BE2C (cell line): Measurements from ENCODE around the gene IL21.

Experiments used
- DNase-seq: peaks from one replicate; pipeline ENCODE4 v3.0.0-alpha.2; 2020
- H3K27me3 ChIP-seq: fragments of 250-450 bp; sonication (Bioruptor Pico); 2 replicates; pipeline ENCODE4 v1.5.1; 2020; ENCODE audit warnings: mild to moderate bottlenecking
- H3K36me3 ChIP-seq: fragments of 250-450 bp; sonication (Bioruptor Pico); 2 replicates; pipeline ENCODE4 v1.5.1; 2020; ENCODE audit warnings: mild to moderate bottlenecking
- H3K4me1 ChIP-seq: fragments of 250-450 bp; sonication (Bioruptor Pico); 2 replicates; pipeline ENCODE4 v1.5.1; 2020
- H3K4me3 ChIP-seq: 2 replicates; pipeline ENCODE4 v1.5.1; 2011; ENCODE audit warnings: low read depth, low read length
- H3K9me3 ChIP-seq: fragments of 250-450 bp; sonication (Bioruptor Pico); 2 replicates; pipeline ENCODE4 v1.5.1; 2020
- CTCF ChIP-seq: IDR thresholded peaks from 2 replicates; pipeline ENCODE4 v1.5.1; 2012; ENCODE audit warnings: mild to moderate bottlenecking, low read depth, low read length

Gene IL21

GRCh38 chr4:122616915-122617596 lies 3.8 kb downstream of the IL21 start:
- no peaks in the 10 kb centered on the region for H3K36me3 ChIP-seq
- DNase-seq: no peak
- no peak overlapping the region for H3K4me3 ChIP-seq
- H3K27me3 ChIP-seq: peaks cover 6% of the 10 kb centered on the region; the same call in 1 of the 2 replicates
- H3K4me1 ChIP-seq: no peaks in the 10 kb centered on the region
- no peak for TF ChIP-seq CTCF
- no peaks in the 10 kb centered on the region for H3K9me3 ChIP-seq

- TF ChIP-seq CTCF: no peak
- Histone ChIP-seq H3K27me3 (peaks cover 6% of the 10 kb centered on the region), H3K36me3 (no peaks in the 10 kb centered on the region), H3K9me3 (no peaks in the 10 kb centered on the region), H3K4me1 (no peaks in the 10 kb centered on the region), H3K4me3 (no peak overlapping the region)
- no peak for DNase-seq
Observed at GRCh38 chr4:122614621-122615020, 6.2 kb downstream of the IL21 start.

- no peak for DNase-seq
- H3K4me1 ChIP-seq: no peaks in the 10 kb centered on the region
Observed at GRCh38 chr4:122612540-122612939, 8.3 kb downstream of the IL21 start.

DNA sequence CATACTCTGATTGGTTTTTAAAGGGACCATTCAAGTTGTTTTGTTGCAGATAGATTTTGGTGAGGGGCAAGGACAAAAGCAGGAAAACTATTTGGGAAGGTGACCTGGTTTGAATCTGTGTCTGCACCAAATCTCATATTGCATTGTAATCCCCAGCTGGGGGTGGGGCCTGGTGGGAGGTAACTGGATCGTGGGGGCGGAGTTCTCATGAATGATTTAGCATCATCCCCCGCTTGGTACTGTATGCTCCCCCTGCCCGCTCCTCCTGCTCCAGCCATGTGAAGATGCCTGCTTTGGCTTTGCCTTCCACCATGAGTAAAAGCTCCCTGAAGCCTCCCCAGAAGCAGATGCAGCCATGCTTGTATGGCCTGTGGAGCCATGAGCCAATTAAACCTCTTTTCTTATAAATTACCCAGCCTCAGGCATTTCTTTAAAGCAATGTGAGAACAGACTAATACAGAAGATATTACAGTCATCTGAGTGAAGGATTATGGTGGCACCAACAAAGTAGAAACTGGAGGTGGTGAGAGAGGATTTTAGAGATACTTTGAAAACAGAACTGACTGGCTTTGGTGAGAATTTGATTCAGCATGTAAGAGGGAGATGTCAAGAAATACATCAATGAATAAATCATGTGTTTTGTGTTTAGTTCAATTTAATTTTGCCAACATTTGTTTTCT lies 14.4 kb downstream of the IL21 start:
- peaks cover 9% of the 10 kb centered on the region for H3K27me3 ChIP-seq
- no peaks in the 10 kb centered on the region for H3K4me1 ChIP-seq
- TF ChIP-seq CTCF: no peak
- H3K4me3 ChIP-seq: no peak overlapping the region
- DNase-seq: peak; percentile 18
- H3K9me3 ChIP-seq: no peaks in the 10 kb centered on the region
- no peaks in the 10 kb centered on the region for H3K36me3 ChIP-seq

More at GRCh38 chr4:122612540-122612939, 8.3 kb downstream of the IL21 start:
- Histone ChIP-seq H3K36me3 (no peaks in the 10 kb centered on the region), H3K4me3 (no peak overlapping the region), H3K27me3 (peaks cover 2% of the 10 kb centered on the region), H3K9me3 (no peaks in the 10 kb centered on the region)
- no peak for TF ChIP-seq CTCF

DNA sequence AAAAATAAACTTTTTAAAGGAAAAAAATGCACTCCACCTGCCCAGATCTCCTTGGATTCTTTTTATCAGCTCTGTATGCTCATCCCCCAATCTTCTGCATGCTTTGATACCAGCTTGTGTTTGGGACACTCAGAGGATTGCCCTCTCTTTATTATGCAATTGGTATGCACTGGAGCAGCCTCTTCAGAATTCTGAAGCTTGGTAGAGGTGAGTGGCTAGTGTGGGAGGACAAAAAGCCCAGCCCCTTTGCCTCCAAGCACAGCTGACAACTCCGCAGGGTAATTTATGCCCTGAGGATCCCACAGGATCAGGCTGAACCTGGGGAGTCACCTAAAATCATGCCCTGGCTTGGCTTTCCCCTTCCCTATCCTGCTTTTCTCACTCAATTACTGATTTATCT lies 16.7 kb downstream of the IL21 start:
- peaks cover 11% of the 10 kb centered on the region for H3K27me3 ChIP-seq
- H3K36me3 ChIP-seq: no peaks in the 10 kb centered on the region
- H3K4me3 ChIP-seq: no peak overlapping the region
- TF ChIP-seq CTCF: no peak
- no peaks in the 10 kb centered on the region for H3K9me3 ChIP-seq
- H3K4me1 ChIP-seq: no peaks in the 10 kb centered on the region
- no peak for DNase-seq

GRCh38 chr4:122603156-122603574 lies 17.7 kb downstream of the IL21 start:
- Histone ChIP-seq H3K27me3 (peaks cover 11% of the 10 kb centered on the region), H3K4me1 (no peaks in the 10 kb centered on the region), H3K4me3 (no peak overlapping the region), H3K9me3 (no peaks in the 10 kb centered on the region), H3K36me3 (no peaks in the 10 kb centered on the region)
- no peak for DNase-seq
- TF ChIP-seq CTCF: no peak
